GM13977 (cell line): ENCODE results near the gene TRPM1.

Source experiments
- DNase-seq: peaks from one replicate; pipeline ENCODE4 v3.0.0; 2012; ENCODE audit warnings: low spot score
- CTCF ChIP-seq: IDR thresholded peaks from 2 replicates; pipeline ENCODE4 v1.5.1; 2012; ENCODE audit warnings: mild to moderate bottlenecking, control low read depth; ENCODE audit not compliant: insufficient read depth; ENCODE audit errors: extremely low read depth, missing control alignments
- in situ Hi-C: fragments of 300-500 bp; cut with MboI; formaldehyde crosslinking; loops from one replicate; pipeline ENCODE4 v1.12.0; 2022; ENCODE audit warnings: low sequenced_read_pairs, low pct_unique_long_range_greater_than_20kb, mixed read lengths, inconsistent platforms; ENCODE audit not compliant: unreplicated experiment

Gene TRPM1

DNA sequence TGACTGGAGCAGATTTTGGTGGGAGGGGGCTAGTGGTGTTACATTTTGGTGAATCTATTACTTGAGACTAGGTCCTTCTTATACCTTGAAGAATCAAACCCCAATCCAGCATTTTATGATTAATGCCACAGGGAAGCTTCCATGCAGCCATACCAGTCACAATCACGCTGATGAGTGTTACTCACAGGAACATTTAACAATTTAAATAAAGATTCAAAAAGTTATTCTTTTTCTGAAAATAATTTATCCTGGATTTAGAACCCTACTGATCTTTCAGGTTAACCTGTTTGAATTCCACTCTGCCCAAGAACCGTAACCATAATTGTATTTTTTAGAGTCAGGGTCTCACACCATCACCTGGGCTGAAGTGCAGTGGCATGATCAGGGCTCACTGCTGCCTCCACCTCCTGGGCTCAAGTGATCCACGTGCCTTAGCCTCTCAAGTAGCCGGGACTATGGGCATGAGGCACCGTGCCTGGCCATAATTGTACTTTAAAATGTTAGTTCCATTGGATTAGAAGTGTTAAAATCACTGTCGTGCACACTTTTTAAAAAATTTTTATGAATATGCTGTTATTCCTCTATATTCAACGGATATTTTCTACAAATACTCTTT, 109.2 kb downstream of the TRPM1 start:
- in situ Hi-C loops = no loop called here
- no peak for TF ChIP-seq CTCF
- no peak for DNase-seq

DNA sequence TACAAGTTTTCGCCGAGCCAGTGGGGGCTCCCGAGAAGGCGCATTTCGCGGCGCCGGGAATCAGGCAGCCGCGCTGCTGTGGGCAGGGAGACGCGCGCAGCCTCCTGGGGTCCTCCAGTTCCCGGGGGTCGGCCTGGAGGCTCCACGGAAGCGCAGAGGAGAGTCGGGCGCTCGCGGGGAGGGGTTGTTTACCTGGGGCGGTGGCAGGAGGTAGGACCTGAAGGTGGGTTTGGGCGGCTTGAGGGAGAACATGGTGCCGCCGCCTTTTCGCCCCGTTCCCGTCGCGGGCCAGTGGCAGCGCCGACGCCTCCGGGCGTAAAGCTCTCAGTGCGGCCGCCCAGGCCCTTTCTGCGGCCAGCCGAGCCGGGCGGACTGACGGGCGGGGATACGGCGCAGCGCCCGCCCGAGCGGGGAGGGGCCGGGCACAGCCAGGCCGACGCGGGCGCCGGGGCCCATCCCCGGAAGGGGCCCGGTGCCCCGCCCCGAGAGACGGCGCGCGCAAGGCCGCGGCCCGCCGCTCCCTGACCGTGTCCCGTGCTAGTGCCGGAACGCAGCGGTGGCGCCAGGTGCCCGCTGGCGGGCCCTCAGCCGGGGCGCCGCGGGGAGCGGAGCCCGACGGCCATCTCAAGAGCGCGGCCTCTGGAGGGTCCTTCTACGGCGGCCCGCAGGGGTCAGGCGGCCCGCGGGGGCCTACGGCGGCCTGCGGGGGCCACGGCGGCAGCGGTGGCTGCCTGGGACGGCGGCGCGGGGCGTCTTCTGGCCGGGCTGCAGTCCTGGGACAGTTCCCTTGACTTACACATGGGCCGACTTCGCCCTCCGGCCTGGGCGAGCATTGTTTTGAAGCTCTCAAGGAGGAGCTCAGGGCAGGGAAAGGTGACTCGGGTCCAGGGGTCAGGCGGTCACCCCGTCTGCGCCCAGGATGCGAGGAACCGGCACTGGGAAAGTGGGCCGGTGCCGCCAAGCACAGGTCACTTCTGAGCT, 110.0 kb downstream of the TRPM1 start, which contains the start of gene MTMR10:
TSS of gene MTMR10 (minus strand) at position 374 of the 981 bp plus-strand sequence. CDS start at position 252, 122 bp downstream.
- peak; percentile 95 for DNase-seq
- TF ChIP-seq CTCF = no peak
- in situ Hi-C loops = no loop called here

DNA sequence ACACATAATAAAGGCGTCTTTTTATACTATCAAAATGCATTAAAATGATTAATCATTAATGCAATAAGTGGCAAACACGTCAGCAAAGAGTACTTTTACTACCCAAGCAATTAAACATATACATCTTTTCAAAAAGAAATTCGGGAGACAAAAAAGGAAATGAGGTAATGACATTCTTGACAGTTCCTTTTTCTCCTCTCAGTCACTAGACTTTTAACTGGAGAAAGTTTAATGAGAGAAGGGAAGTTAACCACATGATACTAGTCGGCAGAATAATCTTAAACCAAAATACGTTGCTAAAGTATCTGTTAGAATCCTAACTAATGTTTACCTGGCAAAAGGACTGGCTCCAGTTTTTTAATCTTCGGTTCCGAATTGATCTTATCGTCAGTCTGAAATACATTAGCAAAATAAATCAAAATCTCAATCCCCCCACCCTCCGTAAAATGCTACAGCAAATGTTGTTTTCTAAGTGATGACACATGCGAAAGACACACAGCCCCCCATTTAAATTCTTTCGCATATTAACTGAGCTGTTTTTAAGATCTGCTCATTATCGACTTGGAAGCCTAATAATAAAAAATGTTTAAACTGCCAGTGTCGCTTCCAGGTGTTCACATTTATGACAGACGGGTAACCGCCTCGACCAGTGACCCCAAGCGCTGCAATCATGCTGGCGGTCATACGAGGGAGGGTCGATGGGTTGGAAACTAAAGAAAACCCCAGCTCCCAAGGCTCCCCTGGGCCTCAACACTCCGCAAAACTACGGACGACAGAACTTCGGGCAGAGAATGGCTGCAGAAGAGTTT, 110.9 kb downstream of the TRPM1 start:
- DNase-seq = peak; percentile 28
- TF ChIP-seq CTCF = no peak
- in situ Hi-C loops = no loop called here

DNA sequence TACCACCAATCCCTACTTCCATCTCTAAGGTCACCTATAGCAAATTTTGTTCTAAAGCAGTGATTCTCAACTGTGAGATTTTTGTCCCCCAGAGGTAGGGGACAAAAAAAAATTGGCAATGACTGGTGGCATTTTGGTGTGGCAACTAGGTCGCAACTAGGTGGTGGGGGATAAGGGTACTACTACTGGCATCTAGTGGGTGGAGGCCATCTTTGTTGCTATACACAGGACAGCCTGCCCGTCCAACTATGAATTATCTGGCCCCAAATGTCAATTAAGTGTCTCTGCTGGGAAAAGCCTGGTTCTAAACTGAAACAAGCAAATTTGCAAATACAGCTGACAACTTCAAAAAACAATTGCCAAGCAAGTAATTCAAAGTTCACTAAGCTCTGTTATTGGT, 111.5 kb downstream of the TRPM1 start:
- no peak for DNase-seq
- no peak for TF ChIP-seq CTCF
- in situ Hi-C loops = no loop called here

DNA sequence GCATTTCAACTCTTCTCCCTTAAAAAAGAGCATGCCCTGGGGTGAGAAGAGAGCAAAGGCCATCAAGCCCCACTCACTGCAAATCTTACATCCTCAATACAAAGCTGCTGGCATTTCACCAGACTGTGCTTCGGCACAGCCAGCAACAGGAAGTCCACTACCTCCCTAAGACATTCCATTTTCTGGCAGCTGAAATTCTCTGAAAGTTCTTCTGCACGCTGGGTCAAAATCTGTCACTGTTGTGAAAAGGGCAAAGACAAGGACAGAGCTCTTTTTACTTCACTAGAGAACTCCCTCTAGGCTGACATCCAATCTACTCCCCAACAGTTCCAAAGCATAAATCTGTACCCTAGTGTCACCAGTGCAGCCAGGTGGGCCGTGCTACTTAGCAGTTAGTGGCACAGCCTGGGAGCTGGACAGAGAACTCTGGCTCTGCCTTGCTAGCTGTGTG, 116.4 kb downstream of the TRPM1 start:
- no peak for DNase-seq
- in situ Hi-C loops = no loop called here
- TF ChIP-seq CTCF = no peak

- in situ Hi-C loops = no loop called here
- no peak for TF ChIP-seq CTCF
- no peak for DNase-seq
Measured at GRCh38 chr15:30984542-30984941, 117.0 kb downstream of the TRPM1 start.
